Ramos (cell line): ENCODE data around the gene KNCN.

Experiments used
- in situ Hi-C: fragments of 300-500 bp; cut with MboI; formaldehyde crosslinking; loops from one replicate; pipeline ENCODE4 v1.14.3; 2022; ENCODE audit warnings: low sequenced_read_pairs; ENCODE audit not compliant: unreplicated experiment

Gene KNCN

GRCh38 chr1:46526691-46527291 is 24.7 kb downstream of the KNCN start:
- in situ Hi-C loops, result loop anchor here (5.0 kb wide), 1 partner anchor 79 kb away; no protein-coding TSS in a partner anchor

GRCh38 chr1:46526013-46526690 is 25.3 kb downstream of the KNCN start:
- in situ Hi-C loops, result loop anchor here (5.0 kb wide), 1 partner anchor 79 kb away; no protein-coding TSS in a partner anchor

GRCh38 chr1:46525253-46525983 is 26.0 kb downstream of the KNCN start:
- in situ Hi-C loops, result loop anchor here (5.0 kb wide), 1 partner anchor 78 kb away; no protein-coding TSS in a partner anchor

GRCh38 chr1:46524843-46525242 is 26.6 kb downstream of the KNCN start:
- in situ Hi-C loops, result loop anchor here (5.0 kb wide), 1 partner anchor 78 kb away; no protein-coding TSS in a partner anchor

- in situ Hi-C loops, result no loop called here
Measured at GRCh38 chr1:46523496-46524353, 27.7 kb downstream of the KNCN start.

- in situ Hi-C loops, result no loop called here
Measured at GRCh38 chr1:46522969-46523320, 28.5 kb downstream of the KNCN start.

- in situ Hi-C loops, result no loop called here
Measured at GRCh38 chr1:46522184-46522968, 29.1 kb downstream of the KNCN start.

GRCh38 chr1:46521414-46521813 is 30.0 kb downstream of the KNCN start:
- in situ Hi-C loops, result no loop called here

GRCh38 chr1:46520063-46520911 is 31.2 kb downstream of the KNCN start:
- in situ Hi-C loops, result no loop called here

GRCh38 chr1:46519209-46519608 is 32.2 kb downstream of the KNCN start:
- in situ Hi-C loops, result no loop called here

- in situ Hi-C loops, result no loop called here
Measured at GRCh38 chr1:46517932-46518498, 33.4 kb downstream of the KNCN start.

- in situ Hi-C loops, result no loop called here
Measured at GRCh38 chr1:46517010-46517600, 34.3 kb downstream of the KNCN start.

- in situ Hi-C loops, result no loop called here
Measured at GRCh38 chr1:46516200-46516950, 35.1 kb downstream of the KNCN start.

GRCh38 chr1:46515576-46515975 is 35.9 kb downstream of the KNCN start:
- in situ Hi-C loops, result no loop called here

GRCh38 chr1:46513536-46513935 is 37.9 kb downstream of the KNCN start:
- in situ Hi-C loops, result no loop called here

GRCh38 chr1:46512792-46513190 is 38.7 kb downstream of the KNCN start:
- in situ Hi-C loops, result no loop called here

- in situ Hi-C loops, result no loop called here
Measured at GRCh38 chr1:46512135-46512791, 39.2 kb downstream of the KNCN start.
